ENCODE measurements around the gene FOXP1.

The FOXP1 gene

DNA sequence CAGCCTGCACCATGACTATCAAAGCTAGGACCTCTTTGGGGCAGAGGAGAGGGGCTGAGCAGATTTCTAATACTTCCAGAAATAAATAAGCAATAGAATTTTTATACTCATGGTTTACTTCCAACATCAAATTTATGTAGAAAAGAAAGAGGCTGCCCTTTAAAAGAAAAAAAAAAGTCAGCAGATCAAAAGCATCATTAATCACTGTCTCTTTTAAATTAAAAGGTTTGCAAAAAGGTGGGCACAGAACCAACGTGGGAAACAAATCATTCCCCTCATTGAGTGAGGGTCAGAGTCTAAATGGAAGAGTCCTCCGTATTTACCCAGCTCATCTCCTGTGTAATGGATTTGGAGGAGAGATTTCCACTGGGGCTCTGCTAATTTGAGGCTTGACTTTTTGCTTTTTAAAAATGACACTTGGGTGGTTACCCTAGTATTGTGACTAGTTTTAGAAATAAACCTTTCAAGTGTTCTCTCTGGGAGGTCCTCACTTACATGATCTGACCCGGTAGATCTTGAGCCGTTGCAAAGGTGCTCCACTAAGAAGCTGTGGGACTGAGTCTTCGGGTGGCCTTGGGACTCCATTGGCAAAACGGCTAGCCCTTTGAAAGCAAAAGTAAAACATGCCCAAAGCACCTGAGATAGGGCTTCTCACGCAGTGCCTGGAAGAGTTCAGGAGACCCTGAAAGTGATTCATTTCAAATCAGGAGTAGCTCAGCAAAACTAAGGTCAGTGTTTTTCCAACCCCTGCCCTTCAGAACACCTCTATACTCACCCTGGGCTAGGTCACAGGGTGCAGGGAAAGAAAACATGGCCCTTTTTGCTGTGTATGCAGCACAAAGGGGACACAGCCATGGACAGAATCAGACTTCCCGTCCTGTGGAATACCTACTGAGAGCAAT, 320.9 kb downstream of the FOXP1 start:
- DNase-seq (ENCODE audit: low read depth), result no peak

DNA sequence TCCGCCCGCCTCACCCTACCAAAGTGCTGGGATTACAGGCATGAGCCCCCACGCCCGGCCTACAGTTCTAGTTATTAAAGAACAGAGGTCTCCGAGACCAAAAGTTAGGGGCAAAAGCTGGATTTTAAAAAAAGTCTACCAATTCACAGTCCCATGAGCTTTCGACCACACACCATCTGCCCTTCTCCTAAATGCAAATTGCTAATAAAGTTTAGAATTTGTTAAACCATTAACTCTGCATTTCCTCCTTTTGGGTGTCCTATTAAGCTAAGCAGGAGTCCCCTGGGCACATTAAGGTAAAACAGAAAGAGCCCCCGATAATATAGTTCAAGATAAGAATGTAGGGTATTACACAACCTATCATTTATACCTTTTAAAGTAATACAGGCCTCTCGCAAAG, 322.7 kb downstream of the FOXP1 start:
- no peak for DNase-seq (ENCODE audit: low read depth)

DNA sequence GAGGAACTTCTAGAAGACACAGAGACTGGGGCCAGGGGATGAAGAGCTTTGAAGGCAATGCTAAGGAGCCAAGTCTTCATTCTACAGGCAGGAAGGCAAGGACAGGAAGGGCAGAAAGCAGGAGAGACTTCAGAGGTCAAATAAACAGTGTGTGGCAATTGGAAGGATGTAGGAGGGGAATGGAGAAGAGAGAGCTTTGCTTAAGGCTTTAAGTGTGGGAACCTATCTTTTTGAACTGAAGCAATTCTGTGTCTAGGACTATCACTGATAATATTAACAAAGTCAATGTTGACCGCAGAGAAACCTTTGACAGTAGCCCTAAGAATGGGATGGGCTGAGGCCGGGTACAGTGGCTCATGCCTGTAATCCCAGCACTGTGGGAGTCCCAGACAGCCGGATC, 325.0 kb downstream of the FOXP1 start:
- DNase-seq (ENCODE audit: low read depth), result no peak

DNA sequence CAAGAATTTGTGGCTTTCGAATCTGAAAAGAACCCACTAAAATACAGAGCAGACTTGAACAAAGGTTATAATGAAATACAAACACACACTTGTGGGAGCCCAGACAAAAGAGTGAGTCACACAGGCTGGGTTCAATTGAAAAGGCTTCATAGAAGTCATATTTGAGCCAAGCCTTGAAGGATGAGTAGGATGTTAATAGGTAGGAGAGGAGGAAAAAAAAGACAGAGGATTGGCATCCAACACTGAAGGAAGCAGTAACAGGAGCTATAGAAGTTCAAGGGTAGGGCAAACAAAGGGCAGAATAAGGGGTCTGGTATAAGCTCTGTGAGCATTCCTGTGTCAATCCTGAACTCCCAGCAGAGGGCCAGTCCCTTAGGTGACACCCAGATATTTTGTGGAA, 325.4 kb downstream of the FOXP1 start:
- no peak for DNase-seq (ENCODE audit: low read depth)

DNA sequence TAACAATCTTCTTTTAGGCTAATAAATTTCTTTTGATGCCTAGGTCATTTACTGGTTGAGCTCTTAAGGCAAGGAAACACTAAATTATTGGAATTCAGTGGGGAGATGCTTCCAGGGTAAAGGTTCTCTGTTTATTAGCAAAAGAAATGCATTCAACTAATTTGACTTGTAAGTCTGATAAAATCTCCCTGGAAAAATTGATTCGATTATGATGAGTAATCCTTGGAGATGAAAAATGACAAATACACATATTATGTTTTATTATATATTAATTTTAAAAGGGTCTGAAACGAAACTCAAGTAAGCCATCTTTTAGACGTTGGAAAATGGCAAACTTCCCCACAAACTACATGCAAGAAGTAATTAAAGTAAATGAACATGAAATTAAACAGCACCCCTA, 328.0 kb downstream of the FOXP1 start:
- DNase-seq (ENCODE audit: low read depth), result no peak

DNA sequence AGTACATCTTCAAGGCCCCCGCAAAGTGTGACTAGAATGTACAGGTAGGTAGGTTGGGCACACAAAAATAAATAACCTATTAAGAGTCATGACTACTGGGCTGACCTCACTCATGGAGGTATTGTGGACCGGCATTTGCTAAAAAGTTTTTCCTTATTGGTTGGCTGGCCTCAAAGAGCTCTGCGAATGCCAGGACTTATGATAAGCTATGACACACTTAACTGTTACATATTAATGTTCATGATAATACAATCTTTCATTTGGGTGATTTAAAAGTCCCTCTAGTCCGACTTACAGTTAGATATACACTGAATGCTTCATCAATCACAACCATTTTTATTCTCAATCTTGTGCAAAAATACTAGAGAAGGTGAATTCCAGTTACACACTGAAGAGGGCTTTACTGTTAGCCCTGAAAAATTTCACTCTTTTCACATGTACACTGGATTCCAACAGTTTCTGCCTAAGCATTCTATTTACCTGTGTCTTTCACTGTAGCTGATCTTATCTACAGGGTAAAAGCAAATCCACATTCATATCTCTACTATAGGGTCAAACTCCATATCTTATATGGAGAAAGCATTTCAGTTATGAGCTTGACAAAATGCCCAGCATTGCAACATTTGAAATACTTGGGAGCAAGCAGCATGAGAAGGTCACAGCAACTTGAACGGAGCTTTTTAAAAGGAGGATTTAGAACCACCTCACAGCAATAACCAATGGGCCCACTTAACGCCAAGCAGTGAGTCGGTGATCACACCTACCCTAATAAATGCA, 329.1 kb downstream of the FOXP1 start:
- DNase-seq (ENCODE audit: low read depth), result no peak

DNA sequence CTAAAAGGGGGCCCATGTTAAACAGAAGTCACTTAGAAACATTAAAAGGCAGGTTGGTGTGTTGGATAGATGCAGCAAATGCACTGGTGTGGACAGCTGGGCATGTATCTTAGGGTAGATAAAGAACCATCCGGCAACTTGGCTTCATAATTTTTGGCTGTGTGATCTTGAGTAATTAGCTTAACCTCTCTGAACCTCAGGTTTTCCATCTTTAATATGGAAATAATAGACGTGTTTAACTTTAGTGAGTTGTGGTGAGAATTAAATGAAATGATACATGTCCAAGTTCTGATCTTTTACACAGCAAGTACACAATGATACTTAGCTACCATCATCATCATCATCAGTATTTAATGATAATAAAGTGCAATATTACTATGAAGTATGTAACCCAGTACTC, 330.4 kb downstream of the FOXP1 start:
- no peak for DNase-seq (ENCODE audit: low read depth)

DNA sequence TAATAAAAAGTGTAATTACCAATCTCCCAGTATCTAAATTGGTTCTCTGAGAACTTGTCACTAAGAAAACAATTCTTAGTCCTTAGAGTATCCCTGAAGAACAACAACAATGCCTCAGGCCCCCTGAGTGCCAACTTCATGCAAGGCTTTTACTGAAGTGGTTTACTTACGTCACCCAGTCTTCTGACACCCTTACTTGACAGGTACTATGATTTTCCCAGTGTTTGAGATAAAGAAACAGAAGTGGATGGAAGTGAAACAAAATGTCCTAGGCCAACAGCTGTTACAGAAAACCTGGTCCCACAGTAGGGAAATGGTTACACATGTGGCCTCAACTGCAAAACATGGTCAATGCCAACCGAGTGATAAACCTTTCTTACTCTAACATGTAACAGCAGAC, 331.1 kb downstream of the FOXP1 start:
- no peak for DNase-seq (ENCODE audit: low read depth)

DNA sequence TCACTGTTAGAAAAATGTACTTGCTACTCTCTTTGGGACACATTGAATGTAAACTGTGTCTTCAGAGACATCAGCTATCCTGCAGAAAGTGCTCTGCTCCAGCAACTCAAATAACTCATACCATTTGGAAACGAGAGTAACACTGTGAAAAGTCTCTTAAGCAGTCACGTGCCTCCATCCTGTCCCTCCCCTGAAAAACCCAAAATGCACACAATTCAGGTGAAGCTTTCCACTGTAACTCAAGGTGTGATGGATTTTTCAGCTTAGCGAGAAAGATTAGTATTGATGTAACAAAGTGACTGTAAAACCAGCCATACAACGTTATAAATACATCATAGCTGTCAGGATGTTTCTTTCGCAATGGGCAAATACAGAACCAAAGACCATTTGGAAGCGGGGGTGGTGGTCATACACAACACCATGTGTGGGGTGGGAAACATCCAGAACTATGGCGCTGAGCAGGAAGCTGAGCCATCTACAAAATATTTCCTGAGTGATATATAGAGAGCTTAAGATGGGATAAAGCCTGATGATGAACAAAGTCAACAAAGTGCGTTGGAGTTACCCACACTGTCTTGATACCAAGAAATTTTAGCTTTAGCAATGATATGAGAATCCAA, 332.3 kb downstream of the FOXP1 start:
- no peak for DNase-seq (ENCODE audit: low read depth)

DNA sequence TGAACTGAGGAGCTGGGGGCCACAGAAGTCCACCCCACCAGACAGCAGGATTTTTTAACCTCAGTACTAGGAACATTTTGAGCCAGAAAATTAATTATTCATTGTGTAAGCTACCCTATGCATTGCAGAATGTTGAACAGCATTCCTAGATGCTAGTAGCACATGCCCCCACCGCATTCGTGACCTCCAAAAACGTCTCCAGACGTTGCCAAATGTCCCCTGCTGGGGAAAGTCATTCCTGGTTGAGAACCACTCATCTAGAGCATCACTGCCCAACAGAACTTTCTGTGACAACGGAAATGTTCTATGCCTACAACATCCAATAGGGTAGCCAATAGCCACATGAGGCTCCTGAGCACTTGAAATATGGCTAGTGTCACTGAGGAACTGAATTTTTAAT, 333.5 kb downstream of the FOXP1 start:
- no peak for DNase-seq (ENCODE audit: low read depth)

DNA sequence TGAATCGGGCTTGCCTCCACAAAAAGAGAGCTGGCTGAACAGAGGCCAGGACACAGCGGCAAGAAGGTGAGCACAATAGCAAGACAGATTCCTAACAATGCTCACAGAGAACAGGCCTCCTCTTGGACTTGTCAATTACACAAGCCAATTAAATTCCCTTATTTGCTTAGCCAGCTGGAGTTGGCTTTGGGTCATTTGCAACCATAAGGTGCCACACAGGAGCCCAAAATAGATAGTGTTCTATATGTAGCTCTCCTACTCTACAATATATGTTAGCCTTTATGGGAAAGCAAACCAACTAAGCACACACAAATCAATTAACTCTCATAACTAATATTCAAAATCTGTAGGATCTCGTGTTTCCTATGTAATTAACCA, 335.6 kb downstream of the FOXP1 start:
- DNase-seq (ENCODE audit: low read depth), result no peak

DNA sequence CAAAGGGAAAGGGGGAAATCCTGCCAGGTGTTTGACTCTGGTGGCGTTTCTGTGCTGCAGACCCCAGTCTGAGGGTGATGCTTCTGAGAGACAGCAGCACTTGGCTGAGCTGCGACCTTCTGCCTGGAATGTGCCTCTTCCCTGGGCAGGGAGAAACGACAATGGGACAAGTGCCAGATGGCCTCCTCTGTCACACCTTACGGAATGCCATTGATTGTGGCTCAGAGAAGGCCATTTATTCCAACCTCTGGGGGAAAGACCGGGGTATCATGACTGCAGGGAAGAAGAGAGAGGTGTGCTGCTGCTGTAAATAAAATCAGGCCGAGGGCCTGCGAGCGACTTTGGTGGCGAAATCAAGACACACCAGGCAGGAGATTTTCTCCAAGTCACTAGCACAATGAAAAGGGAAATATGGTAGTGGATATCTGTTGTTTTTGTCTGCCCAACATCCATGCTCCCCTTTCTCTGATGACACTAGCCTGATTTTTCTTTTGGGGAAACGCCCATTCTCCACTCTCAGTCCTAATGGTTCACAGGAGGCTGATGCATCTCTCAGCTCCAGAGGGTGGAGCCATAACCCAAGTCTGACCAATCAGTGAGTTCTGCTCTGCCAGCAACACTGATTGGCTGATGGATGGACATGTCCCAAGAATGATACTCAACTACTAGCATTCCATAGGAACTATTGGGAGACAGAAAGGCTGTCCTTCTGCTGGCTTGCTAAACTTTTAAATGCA, 336.1 kb downstream of the FOXP1 start:
- no peak for DNase-seq (ENCODE audit: low read depth)

DNA sequence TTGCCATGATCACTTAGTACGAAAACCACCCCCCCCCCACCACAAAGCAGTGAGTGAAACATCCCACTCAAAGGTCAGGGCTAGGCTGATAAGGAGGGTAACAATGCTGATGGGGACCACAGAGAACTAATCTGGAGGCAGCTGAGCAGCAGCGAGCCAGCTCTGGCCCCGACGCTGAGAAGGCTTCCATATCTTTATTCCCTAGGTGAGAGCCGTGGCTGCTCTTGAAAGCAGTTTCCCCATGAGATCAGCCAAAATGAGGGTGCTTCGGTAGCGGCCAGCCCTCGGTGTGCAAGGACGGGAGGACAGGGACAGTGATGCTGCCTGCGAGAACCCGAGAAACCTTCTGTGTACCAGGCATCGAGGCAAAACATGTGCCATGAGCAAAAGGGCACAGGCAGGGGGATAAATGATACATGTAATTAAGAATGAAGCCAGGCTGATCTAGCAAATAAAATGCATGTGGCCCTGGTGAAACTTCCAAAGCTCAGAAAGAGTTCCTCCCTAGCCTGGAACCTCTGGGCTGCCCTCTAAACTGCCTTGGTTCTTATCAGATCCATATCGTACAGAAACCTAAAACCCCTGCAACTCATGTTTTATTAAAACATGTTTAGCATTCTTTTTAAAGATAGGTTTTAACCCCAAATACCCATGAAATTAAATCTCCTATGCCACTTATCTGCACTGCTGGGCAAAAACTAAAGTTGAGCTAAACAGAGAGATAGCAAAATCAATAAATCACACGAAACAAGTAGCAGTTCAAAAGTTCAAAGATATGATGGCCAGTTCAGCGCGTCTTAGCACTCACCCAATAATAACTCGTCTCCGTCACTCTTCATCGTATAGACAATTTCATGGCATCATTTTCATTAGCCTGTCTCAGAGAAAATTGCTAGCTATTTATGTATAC, 337.3 kb downstream of the FOXP1 start:
- DNase-seq (ENCODE audit: low read depth), result no peak

DNA sequence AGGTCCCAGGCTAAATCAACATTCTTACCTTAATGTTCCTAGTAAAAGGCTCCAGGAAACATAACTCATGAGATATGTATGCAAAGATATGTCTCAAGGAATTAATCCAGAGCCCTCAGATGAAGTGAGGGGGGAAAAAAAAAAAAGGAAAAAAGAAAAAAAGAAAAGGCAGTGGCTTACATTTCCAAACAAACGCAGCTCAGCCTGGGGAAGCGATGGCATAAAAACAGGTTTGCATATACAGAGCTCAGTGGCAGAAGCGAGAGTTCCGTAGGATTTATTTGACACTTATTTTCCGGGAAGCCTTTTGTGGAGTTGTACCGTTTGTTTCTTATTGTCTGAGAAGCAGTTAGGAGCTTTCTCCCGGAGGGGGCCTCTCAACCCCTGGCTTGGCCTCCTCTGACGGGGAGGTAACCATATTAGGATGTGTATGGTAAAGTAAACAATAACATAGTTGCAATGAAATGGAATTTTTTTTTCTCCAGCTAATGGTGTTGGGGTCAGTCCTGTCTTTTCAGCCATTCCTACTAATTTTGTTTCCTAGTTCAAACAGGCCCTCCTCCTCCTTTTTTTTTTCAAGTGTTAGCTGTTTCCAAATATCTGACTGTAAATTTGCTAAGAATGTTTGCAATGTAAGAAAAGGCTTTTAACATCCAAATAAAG, 338.6 kb downstream of the FOXP1 start:
- no peak for DNase-seq (ENCODE audit: low read depth)

DNA sequence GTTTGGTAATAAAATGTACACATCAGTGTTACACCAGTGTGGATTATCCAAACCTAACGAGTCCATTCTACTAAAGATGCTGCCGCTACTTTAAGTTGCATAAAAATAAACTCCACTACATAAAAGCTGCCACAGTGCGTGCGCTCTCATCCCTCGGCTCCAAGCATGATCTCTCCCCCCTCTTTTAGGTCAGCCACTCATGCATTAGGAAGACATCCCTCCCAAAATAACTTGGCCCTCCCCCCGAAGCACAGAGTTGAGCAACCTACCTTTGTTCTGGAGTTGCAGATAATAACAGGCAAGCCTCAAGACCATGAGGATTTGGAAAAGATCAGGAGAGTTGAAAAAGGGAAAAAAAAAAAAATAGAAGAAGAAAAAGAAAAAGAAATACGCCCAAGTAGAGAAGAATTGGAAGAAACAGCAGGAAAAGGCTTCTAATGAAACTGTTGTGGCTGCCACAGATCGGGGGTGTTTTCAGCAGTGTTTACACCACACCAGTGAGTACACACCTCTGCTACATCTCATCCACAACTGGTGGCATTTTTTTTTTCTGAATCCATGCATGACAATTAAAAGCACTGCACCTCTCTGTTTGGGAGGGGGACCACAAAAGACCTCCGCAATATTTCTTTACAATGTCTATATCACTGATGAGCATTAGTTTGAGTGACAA, 339.2 kb downstream of the FOXP1 start:
- DNase-seq (ENCODE audit: low read depth), result no peak

DNA sequence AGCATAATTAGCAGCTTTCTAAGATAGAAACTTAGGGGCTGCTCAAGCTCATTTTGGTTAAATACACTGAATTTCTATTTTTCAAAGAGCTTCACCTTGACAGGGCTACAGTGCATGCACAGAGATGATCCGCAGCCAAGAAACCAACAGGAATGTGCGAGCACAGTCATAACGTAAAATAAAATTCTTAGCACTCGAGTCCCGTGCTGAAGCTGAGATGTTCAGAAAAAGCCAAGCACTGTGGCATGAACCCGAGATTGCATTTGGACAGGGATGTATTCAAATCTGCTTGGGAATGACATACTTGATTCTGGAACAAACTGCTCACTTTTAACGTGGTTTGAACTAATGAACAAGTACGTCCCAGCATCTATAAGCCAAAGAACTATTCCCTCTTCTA, 340.3 kb downstream of the FOXP1 start:
- no peak for DNase-seq (ENCODE audit: low read depth)

DNA sequence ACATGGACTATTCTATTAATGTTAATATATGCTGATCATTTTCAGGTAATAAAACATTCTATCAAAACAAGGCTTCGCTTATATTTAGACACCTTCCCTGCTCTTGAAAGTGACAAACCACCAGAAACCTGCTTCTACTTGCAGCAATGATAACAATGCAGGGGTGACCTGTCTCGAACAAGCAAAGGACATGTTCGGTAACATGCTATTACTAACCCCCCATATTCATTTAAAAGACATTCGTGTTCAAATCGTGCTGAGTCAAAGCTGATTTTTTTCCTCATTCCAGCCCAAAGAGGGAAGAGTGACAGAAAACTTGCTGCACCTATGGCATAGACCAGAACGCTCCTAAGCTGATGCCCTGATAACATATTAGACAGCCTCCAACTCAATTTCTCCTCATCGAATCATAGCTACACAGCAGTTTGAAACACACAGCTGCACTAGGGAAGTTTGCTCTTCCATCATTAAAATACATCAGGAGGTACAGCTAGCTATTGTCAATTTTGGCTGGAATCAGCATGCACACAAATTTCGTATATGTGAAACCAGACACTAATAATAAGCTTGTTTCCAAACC, 341.5 kb downstream of the FOXP1 start:
- no peak for DNase-seq (ENCODE audit: low read depth)

DNA sequence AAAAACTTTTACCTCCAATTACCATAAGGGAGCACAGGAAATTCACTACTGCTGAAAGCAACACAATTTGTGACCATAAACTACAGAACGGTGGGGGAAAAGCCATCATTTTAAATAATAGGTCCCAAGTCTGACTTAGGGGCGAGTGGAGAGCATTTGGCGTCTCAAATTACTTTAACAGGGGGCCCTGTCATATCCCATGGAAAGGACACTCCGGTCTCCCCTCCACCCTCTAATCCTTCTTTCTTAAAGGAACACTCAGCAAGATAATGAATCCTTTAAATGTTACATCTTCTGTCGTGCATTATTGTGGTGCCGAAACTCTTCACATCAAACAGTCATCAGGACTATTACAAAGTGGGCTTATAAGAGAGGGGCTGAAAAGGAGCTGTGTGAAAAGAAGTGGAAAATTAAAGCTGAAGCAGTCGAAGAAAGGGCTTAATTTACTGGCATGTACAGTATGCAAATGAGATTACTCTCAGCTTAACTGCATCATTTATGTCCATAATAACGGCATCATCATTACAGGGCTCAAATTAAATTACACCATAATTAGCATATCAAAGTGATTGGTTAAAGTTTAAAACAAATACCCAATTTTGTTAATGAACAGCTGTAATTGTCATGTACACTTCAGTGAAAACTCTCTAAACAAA, 342.2 kb downstream of the FOXP1 start:
- DNase-seq (ENCODE audit: low read depth), result no peak

DNA sequence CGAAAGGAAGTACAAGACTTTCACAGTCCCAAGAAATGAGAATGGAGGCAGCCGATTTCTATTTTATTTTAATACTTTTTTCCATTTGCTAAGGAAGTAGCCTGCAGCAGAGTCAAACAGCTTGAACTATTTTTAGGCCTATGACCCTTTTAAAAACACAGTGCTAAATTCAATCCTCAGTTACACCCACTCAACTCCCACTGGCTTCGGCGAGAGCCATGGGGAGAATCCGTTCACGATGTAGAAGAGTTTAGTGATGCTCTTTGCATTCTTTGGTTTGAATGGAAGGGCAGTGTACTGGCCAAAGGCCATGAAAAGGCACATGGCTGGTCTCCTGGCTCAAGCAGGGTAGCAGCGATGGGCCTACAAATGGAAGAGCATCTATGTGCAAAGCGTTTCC, 343.5 kb downstream of the FOXP1 start:
- DNase-seq (ENCODE audit: low read depth), result no peak
